GM12875 (cell line): ENCODE results near the gene DNAH8.

Experiments used
- H3K4me3 ChIP-seq: one replicate; pipeline ENCODE4 v1.5.1; 2011; ENCODE audit warnings: low read depth, low read length, control low read depth
- TF ChIP-seq, protein P1 (sequence below): IDR thresholded peaks from 2 replicates; pipeline ENCODE4 v1.5.1; 2011; ENCODE audit warnings: low read depth, mild to moderate bottlenecking, control low read depth, inconsistent platforms, low read length, moderate library complexity, borderline replicate concordance; ENCODE audit not compliant: insufficient read depth

Gene DNAH8

DNA sequence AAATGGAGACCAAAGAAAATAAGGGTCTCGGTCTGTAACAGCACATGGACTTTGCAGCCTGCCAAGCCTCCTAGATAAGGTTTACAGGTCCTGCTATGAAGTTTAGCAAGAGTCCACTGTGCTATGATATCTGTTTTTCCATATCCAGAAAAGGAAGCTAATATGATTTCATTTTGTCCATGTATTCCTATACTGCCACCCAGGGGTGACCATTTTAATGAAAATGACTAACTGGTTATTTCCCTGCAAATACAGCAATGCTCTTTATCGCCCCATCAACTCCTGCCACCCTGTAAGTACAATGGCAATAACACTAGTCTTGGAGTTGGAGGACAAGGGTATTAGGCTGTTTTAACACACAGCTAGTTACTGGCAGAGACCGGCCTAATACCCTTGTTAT is 218.3 kb downstream of the DNAH8 start:
- TF ChIP-seq, protein P1, sequence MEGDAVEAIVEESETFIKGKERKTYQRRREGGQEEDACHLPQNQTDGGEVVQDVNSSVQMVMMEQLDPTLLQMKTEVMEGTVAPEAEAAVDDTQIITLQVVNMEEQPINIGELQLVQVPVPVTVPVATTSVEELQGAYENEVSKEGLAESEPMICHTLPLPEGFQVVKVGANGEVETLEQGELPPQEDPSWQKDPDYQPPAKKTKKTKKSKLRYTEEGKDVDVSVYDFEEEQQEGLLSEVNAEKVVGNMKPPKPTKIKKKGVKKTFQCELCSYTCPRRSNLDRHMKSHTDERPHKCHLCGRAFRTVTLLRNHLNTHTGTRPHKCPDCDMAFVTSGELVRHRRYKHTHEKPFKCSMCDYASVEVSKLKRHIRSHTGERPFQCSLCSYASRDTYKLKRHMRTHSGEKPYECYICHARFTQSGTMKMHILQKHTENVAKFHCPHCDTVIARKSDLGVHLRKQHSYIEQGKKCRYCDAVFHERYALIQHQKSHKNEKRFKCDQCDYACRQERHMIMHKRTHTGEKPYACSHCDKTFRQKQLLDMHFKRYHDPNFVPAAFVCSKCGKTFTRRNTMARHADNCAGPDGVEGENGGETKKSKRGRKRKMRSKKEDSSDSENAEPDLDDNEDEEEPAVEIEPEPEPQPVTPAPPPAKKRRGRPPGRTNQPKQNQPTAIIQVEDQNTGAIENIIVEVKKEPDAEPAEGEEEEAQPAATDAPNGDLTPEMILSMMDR = no peak

DNA sequence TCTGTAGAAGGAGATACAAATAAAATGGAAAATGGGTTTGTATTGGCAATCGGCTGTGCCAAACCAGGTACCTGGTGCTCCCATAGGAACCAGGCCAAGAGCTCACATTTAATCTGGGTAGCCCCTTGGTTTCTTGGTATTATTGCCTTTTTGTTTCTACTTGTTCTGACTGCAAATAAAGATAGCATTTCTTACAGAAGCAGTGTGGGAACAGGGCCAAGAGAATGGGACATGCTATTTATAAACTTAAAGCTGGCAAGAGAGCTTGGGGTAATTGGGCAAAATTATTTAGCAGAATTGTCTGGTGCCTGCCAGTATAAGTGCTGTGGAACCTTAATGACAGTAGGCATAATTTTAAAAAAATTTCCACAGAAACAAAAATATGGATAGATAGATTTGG is 219.9 kb downstream of the DNAH8 start:
- H3K4me3 ChIP-seq = no peak overlapping the region
- TF ChIP-seq, protein P1 = no peak

More for the DNA sequence above, 218.3 kb downstream of the DNAH8 start:
- no peak overlapping the region for H3K4me3 ChIP-seq

DNA sequence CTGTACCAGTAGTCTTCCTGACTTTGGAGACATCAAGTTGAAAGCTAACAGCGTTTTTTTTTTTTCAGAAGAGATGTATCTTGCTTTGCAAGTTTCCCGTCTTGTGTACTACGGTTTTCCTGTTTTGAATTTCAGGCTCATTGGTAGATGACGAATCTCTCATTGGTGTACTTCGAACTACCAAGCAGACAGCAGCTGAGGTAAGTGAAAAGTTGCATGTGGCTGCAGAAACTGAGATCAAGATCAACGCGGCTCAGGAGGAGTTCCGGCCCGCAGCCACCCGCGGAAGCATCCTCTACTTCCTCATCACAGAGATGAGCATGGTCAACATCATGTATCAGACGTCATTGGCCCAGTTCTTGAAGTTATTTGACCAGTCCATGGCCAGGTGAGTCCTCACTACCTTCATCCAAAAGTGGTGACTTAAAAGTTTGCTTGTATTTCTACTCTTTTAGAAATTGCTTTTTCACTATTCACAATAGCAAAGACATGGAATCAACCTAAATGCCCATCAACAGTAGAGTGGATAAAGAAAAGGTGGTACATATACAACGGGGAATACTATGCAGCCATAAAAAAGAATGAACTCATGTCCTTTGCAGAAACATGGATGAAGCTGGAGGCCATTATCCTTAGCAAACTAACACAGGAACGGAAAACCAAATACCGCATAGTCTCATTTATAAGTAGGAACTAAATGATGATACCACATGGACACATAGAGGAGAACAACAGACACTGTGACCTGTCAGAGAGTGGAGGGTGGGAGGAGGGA is 222.9 kb downstream of the DNAH8 start:
- TF ChIP-seq, protein P1 = no peak
- no peak overlapping the region for H3K4me3 ChIP-seq

DNA sequence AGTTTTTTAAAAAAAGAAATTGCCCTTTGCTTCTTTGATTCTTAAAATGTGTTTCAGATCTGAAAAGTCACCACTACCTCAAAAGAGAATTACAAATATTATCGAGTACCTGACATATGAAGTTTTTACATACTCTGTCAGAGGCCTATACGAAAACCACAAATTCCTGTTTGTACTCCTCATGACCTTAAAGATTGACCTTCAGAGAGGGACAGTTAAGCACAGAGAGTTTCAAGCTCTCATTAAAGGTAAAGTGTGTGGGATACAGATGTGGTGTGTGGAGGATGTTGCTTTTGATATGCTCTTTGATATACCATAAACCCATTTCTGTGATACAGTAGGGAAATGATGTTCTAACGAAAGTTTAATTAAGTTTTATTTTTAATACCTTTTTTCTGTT is 223.6 kb downstream of the DNAH8 start:
- H3K4me3 ChIP-seq = no peak overlapping the region
- TF ChIP-seq, protein P1 = no peak

DNA sequence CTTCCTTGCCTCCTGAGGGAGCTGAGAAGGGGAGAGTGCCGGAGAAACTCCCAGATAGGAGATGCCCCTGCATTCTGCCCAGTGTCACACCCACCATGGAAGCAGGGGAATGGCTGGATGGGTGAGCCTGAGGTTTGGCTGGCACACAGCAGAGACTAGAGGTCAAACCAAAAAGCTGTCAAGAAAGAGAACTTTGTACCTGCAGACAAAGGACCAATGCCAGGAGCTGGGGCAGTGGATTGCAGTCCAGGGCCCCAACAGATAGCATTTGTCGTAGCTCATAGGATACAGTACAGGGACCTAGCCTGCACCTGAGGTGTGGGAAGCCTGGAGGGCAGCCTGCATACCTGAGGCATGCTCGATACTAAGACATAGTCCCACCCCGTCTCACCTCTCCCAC is 227.3 kb downstream of the DNAH8 start:
- TF ChIP-seq, protein P1 = no peak
- no peak overlapping the region for H3K4me3 ChIP-seq

DNA sequence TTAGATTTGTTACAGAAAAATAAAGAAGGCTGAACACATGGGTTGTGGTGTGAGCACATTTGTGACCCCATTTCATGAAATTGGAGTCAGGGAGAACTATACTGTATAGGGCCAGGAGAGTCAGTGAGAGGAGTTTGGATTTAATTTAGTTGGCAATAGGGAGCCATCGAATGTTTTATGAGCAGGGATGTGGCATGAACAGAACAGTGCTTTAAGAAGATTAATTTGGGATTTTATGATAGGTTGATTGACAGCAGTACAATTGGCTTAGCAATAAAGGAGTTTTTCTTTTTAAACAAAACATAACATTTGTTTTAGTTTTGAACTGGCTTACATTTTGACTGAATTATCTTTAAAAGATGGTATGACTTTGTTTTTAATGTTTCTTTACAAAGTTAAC is 227.9 kb downstream of the DNAH8 start:
- no peak overlapping the region for H3K4me3 ChIP-seq
- TF ChIP-seq, protein P1 = no peak

DNA sequence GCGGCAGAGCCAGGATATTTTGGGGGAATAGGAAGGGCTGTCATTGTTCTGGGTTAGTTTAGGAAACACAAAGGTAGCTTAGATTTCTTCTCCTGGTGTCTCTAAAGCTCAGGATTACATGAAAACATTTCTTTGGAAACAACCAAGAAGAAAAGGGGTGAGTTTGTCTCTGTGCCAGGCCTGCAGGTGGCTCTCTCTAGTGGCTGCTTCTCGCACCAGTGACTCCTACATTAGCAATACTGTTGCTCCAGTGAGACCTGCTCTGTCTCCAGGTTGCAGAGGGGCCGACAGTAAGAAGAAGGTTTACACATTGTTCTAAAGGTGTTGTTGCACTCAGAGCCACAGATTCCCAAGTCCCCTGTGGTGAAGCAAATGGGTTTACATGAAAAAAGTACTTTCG is 228.9 kb downstream of the DNAH8 start:
- TF ChIP-seq, protein P1 = peak; percentile 35; the same call in 1 of the 2 replicates
- H3K4me3 ChIP-seq = no peak overlapping the region
